Psoas muscle (tissue), 8 donors: ENCODE data around the gene PIAS1. TPM values are rescaled to one million over a fixed set of nuclear protein-coding genes. Genes with fewer than 3 reads are reported as not detected.

Source experiments
- ATAC-seq, 4 donors: fragments of 200-7000 bp; cut with Tn5 transposase; one replicate each; pipeline ENCODE4 v1.9.1; 2020; ENCODE audit warnings: moderate library complexity in 3 of 4, mild to moderate bottlenecking in 2 of 4
- DNase-seq, 2 donors: peaks; one replicate each; pipeline ENCODE4 v3.0.0-alpha.2; 2020
- H3K27ac ChIP-seq: fragments of 200-600 bp; one replicate; pipeline ENCODE4 v1.8.0; 2022
- H3K27me3 ChIP-seq, 3 donors: fragments of 200-600 bp in 1 of 3; one replicate each; pipeline versions ENCODE4 v1.6.1 to v1.8.0; 2013 to 2022; ENCODE audit warnings: low read length in 2 of 3, mild to moderate bottlenecking in 2 of 3, moderate library complexity in 1 of 3; ENCODE audit not compliant: insufficient read depth in 3 of 3
- H3K36me3 ChIP-seq, 2 donors: fragments of 200-600 bp in 1 of 2; one replicate each; pipeline versions ENCODE4 v1.6.1 to v1.8.0; 2013 to 2022; ENCODE audit warnings: low read depth in 1 of 2, mild to moderate bottlenecking in 1 of 2, moderate library complexity in 1 of 2; ENCODE audit not compliant: insufficient read depth in 1 of 2
- H3K4me1 ChIP-seq: fragments of 200-600 bp; one replicate; pipeline ENCODE4 v1.8.0; 2022
- H3K4me3 ChIP-seq: fragments of 200-600 bp; one replicate; pipeline ENCODE4 v1.8.0; 2022; ENCODE audit warnings: mild to moderate bottlenecking
- H3K9me3 ChIP-seq: fragments of 200-600 bp; one replicate; pipeline ENCODE4 v1.8.0; 2022
- WGBS, 3 donors: extraction: QIAGEN DNeasy Blood & Tissue Kit; methylation state at CpG; one replicate each; pipeline versions ENCODE4 v1.1.6 to v1.1.7; 2013; 5-methylcytosine and 5-hydroxymethylcytosine counted together
- intact Hi-C, 2 donors: fragments of 100-400 bp; cut with DNase I; formaldehyde crosslinking; loops; one replicate each; pipeline versions ENCODE4 v1.11.0 to v1.14.2; 2022
- polyA plus RNA-seq, 3 donors: library from polyadenylated mRNA; stranded (reverse); fragments of 200-250 nt; gene quantifications; one replicate each; pipeline ENCODE4 v1.2.3, GENCODE V29; 2013
- total RNA-seq, 4 donors: library from RNA; stranded (reverse); fragmentation: NEBNext Ultra II Directional in 2 of 4; extraction: Animal tissue kit (Norgen Biotek cat#: 25700) in 2 of 4; gene quantifications; one replicate each; pipeline versions ENCODE4 v1.2.1 to v1.2.4, GENCODE V29; 2021 to 2023
- TF ChIP-seq, protein P1 (sequence below): fragments of 200-600 bp; IDR thresholded peaks from one replicate; pipeline ENCODE4 v1.8.0; 2022; ENCODE audit warnings: antibody characterized with exemption
- donor health status: healthy with polysubstance abuse.
- donor health status: DM: no; HTN: no; CAD: no; lungs with moderate emphysema.
- donor health status: Bipolar disorder and iron deficiency.
- donor health status: healthy.
- donor health status: DM: yes; HTN: yes; CAD: no.
- donor health status: DM: no; HTN: no; CAD: no.
- donor health status: DM: no; HTN: no; CAD: no.
- donor health status: DM: yes; HTN: yes; CAD: no.

PIAS1 gene
- total and polyA plus RNA-seq, 7 donors = 4.4 to 28.7 (median 18.2) TPM

DNA sequence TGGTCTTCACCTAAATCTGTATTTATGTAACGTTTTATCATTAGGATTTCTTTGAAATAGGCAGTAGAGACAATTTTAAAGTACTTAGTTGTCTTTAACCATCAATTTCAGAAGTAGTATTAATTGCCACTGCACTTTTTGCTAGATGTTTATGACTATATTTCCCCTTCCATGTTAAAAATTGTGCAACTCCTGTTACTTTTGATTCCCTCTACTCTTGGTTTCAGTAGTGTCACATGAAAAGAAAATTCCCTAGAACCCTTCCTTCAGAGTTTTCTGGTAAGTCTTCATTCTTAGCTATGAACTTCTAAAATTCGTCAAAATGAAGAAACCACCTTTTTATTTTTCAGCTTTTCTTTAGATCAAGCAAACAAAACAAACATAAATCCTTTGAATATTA is 7.1 kb downstream of the PIAS1 start:
- TF ChIP-seq, protein P1, sequence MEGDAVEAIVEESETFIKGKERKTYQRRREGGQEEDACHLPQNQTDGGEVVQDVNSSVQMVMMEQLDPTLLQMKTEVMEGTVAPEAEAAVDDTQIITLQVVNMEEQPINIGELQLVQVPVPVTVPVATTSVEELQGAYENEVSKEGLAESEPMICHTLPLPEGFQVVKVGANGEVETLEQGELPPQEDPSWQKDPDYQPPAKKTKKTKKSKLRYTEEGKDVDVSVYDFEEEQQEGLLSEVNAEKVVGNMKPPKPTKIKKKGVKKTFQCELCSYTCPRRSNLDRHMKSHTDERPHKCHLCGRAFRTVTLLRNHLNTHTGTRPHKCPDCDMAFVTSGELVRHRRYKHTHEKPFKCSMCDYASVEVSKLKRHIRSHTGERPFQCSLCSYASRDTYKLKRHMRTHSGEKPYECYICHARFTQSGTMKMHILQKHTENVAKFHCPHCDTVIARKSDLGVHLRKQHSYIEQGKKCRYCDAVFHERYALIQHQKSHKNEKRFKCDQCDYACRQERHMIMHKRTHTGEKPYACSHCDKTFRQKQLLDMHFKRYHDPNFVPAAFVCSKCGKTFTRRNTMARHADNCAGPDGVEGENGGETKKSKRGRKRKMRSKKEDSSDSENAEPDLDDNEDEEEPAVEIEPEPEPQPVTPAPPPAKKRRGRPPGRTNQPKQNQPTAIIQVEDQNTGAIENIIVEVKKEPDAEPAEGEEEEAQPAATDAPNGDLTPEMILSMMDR = no peak
- no peak overlapping the region for H3K4me3 ChIP-seq
- DNase-seq = no peak
- no peaks in the 10 kb centered on the region for H3K27me3 ChIP-seq
- no peak overlapping the region for H3K27ac ChIP-seq
- intact Hi-C loops = no loop called here
- H3K4me1 ChIP-seq = peaks cover 44% of the 10 kb centered on the region
- no peak for ATAC-seq
- H3K9me3 ChIP-seq = no peaks in the 10 kb centered on the region
- 88 to 92% (median 89%) methylated on average over 2 of the region's 2 CpGs for WGBS, 3 donors
- H3K36me3 ChIP-seq = no peaks in the 10 kb centered on the region

DNA sequence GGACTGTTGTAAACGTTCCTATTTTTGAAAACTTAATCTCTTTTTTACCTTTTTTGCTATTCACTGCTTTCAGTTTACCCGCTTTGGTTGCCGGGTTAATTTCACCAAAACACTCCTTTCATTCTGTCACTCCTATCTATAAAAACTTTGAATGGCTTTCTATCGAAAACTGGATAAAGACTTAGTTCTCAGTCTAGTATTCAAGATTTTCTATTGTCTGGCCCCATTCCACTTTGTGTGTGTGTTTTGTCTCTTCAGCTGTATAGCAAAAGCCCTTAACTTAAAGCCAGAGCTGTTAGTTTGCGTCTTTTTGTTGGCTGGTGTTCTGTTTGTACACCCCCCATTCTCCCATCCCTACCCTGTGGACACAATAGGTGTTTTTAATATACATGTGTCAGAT is 7.5 kb downstream of the PIAS1 start:
- intact Hi-C loops = no loop called here
- Histone ChIP-seq H3K9me3 (no peaks in the 10 kb centered on the region), H3K27ac (no peak overlapping the region), H3K27me3 (no peaks in the 10 kb centered on the region), H3K4me3 (no peak overlapping the region), H3K4me1 (peaks cover 40% of the 10 kb centered on the region), H3K36me3 (no peaks in the 10 kb centered on the region)
- DNase-seq (no peak), ATAC-seq (no peak)
- 81 to 86% (median 82%) methylated on average over 5 of the region's 5 CpGs for WGBS, 3 donors
- TF ChIP-seq, protein P1 = no peak

GRCh38 chr15:68062214-68062613 is 8.1 kb downstream of the PIAS1 start:
- DNase-seq = no peak
- no peaks in the 10 kb centered on the region for H3K9me3 ChIP-seq
- H3K27me3 ChIP-seq = no peaks in the 10 kb centered on the region
- H3K27ac ChIP-seq = no peak overlapping the region
- 52 to 66% (median 58%) methylated on average over 3 of the region's 3 CpGs for WGBS, 3 donors
- intact Hi-C loops = no loop called here
- peaks cover 33% of the 10 kb centered on the region for H3K4me1 ChIP-seq
- TF ChIP-seq, protein P1 = no peak
- no peaks in the 10 kb centered on the region for H3K36me3 ChIP-seq
- no peak for ATAC-seq
- no peak overlapping the region for H3K4me3 ChIP-seq

DNA sequence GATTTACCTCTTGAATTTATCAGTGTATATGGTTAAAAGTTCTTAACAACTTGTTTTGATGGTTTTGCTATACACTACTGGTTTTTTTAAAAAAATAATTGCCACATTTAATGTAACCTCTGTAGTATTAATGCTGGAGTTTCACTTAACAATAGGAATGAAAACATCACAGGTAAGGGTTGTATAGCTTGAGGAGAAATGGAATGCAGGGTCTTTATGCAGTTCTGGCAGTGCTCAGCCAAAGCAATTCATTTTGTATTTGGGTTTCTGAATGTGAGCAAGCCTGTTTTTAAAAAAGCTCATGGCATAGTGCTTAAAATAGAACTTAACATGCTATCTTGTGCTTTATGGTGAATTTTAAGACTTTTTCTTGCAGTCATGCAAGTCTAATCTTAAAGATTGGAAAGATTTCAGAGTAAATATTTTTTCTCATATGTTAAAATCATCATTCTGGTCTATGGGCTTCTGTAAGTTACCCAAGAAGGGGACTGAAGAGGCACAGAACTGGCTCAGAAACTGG is 8.9 kb downstream of the PIAS1 start:
- no peak for ATAC-seq
- intact Hi-C loops = no loop called here
- H3K4me3 ChIP-seq = no peak overlapping the region
- no peaks in the 10 kb centered on the region for H3K36me3 ChIP-seq
- H3K27me3 ChIP-seq = no peaks in the 10 kb centered on the region
- no peak for DNase-seq
- H3K9me3 ChIP-seq = no peaks in the 10 kb centered on the region
- H3K4me1 ChIP-seq = peaks cover 28% of the 10 kb centered on the region
- no peak overlapping the region for H3K27ac ChIP-seq
- TF ChIP-seq, protein P1 = no peak

- 89 to 94% (median 92%) methylated on average over 3 of the region's 3 CpGs for WGBS, 3 donors
- H3K4me3 ChIP-seq = no peak overlapping the region
- no peak overlapping the region for H3K27ac ChIP-seq
- ATAC-seq (no peak), DNase-seq (no peak)
- TF ChIP-seq, protein P1 = no peak
- peaks cover 24% of the 10 kb centered on the region for H3K4me1 ChIP-seq
- intact Hi-C loops = no loop called here
- no peaks in the 10 kb centered on the region for H3K27me3 ChIP-seq
- no peaks in the 10 kb centered on the region for H3K9me3 ChIP-seq
- no peaks in the 10 kb centered on the region for H3K36me3 ChIP-seq
These were observed 9.5 kb downstream of the PIAS1 start for GRCh38 chr15:68063606-68064005.
